H7 (cell line): ENCODE data around the gene MRTFA. TPM values are rescaled to one million over a fixed set of nuclear protein-coding genes. Genes with fewer than 3 reads are reported as not detected.

Experiments
- DNase-seq: peaks from one replicate; pipeline ENCODE4 v3.0.0; 2012
- H3K27me3 ChIP-seq: 2 replicates; pipeline ENCODE4 v1.6.0; 2011; ENCODE audit warnings: mild to moderate bottlenecking, low read length; ENCODE audit not compliant: control insufficient read depth, insufficient read depth
- H3K36me3 ChIP-seq: replicated peaks from 2 replicates; pipeline ENCODE4 v1.5.1; 2011; ENCODE audit warnings: low read length; ENCODE audit not compliant: control insufficient read depth, insufficient read depth
- H3K4me3 ChIP-seq: 2 replicates; pipeline ENCODE4 v1.5.1; 2011; ENCODE audit warnings: low read depth, mild to moderate bottlenecking, control low read depth, low read length, moderate library complexity; ENCODE audit not compliant: insufficient read depth
- total RNA-seq: library from RNA; depleted of rRNA; stranded (reverse); fragments of >200 nt; shearing (Covaris generic); gene quantifications from 2 replicates; pipeline ENCODE4 v1.2.3, GENCODE V29; 2014

MRTFA gene
- total RNA-seq, 1 experiment from 2014 or later = 26.2 TPM

- no peaks in the 10 kb centered on the region for H3K27me3 ChIP-seq
- DNase-seq = no peak
Observed at GRCh38 chr22:40469181-40469580, 167.3 kb downstream of the MRTFA start.

DNA sequence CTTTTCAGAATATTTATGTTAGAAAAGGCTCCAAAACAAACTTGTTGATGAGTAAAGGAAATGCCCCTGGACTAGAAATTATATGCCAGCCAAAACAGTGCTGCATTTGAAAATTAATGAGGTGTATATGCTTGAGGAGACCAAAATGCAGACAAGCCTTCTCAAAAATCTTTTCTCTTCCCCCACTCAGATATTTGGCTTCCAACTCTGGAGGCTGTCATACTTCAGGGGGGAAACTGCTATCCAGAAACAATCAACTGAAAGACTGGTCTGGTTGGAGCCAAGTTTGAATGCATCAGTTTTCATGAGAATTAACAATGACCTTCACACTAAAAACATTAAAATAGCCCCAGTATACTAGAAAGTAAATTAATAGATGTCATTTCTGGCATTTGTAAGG, 167.9 kb downstream of the MRTFA start:
- Histone ChIP-seq H3K27me3 (no peaks in the 10 kb centered on the region), H3K4me3 (no peak overlapping the region), H3K36me3 (no peaks in the 10 kb centered on the region)
- DNase-seq = no peak

More at GRCh38 chr22:40469181-40469580, 167.3 kb downstream of the MRTFA start:
- Histone ChIP-seq H3K4me3 (no peak overlapping the region), H3K36me3 (no peaks in the 10 kb centered on the region)

GRCh38 chr22:40466976-40467375, 169.5 kb downstream of the MRTFA start:
- no peaks in the 10 kb centered on the region for H3K27me3 ChIP-seq
- H3K4me3 ChIP-seq = no peak overlapping the region
- H3K36me3 ChIP-seq = no peaks in the 10 kb centered on the region
- DNase-seq = no peak

GRCh38 chr22:40463683-40464082, 172.8 kb downstream of the MRTFA start:
- Histone ChIP-seq H3K4me3 (no peak overlapping the region), H3K27me3 (no peaks in the 10 kb centered on the region), H3K36me3 (peaks cover 1% of the 10 kb centered on the region; the same call in 1 of the 2 replicates)
- DNase-seq = no peak

- Histone ChIP-seq H3K36me3 (peaks cover 1% of the 10 kb centered on the region; the same call in 1 of the 2 replicates), H3K27me3 (no peaks in the 10 kb centered on the region), H3K4me3 (no peak overlapping the region)
- no peak for DNase-seq
Observed at GRCh38 chr22:40463017-40463631, 173.4 kb downstream of the MRTFA start.

- Histone ChIP-seq H3K36me3 (peaks cover 1% of the 10 kb centered on the region; the same call in 1 of the 2 replicates), H3K4me3 (no peak overlapping the region)
Observed at GRCh38 chr22:40462195-40462984, 174.1 kb downstream of the MRTFA start.

GRCh38 chr22:40453671-40454070, 182.8 kb downstream of the MRTFA start:
- no peak for DNase-seq
- H3K36me3 ChIP-seq = no peaks in the 10 kb centered on the region
- no peak overlapping the region for H3K4me3 ChIP-seq
- H3K27me3 ChIP-seq = no peaks in the 10 kb centered on the region

More at GRCh38 chr22:40462195-40462984, 174.1 kb downstream of the MRTFA start:
- DNase-seq = no peak
- no peaks in the 10 kb centered on the region for H3K27me3 ChIP-seq

DNA sequence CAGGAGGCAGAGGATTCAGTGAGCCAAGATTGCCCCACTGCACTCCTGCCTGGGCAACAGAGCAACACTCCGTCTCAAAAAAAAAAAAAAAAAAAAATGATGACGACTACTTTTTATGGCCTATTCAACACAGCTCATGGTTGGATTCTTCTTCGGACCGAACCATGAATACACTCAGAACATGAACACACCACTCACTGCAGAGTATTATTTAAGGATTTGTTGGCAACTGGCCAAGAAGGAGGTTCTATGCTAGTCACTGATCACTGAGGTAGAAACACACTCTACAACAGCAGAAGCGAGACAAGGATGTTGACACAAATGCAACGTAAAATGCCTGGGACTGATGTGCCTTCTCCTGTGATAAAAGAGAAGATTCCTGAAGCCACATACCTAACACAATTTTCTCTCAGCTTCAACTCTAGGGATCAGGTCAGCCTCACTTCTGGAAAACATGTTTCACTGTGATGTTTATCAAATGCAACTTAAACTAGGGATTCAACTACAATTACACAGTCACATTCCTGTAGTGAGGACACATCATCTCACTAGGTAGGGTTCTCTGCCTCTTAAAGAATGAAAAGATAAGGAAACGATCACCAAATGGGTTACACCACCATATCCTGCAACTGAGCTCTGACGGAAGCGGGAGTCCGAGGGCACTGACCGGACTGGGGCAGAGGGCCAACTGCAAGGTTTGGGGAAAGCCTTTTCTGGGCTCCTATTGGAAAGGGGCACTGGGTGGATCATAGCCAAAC, 183.6 kb downstream of the MRTFA start:
- DNase-seq = no peak
- Histone ChIP-seq H3K4me3 (no peak overlapping the region), H3K27me3 (no peaks in the 10 kb centered on the region), H3K36me3 (no peaks in the 10 kb centered on the region)

DNA sequence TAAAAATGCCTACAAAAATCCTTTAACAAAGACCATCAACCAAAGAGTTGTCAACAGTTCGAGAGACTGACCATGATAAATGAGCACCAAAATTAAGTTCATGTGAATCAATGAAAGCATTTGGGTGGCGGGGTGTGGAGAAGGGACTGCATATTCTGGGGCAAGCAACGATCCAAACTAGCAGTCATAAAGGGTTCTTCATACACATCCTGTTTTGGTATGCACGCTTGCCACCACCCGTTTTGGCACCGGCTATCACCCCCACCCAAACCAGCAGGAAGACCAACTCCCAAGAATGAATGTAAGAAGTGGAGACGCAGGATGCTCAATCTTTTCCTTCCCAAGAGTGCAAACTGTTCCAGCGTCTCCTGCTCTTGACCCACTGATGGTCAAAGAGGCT, 185.3 kb downstream of the MRTFA start:
- H3K27me3 ChIP-seq = no peaks in the 10 kb centered on the region
- H3K36me3 ChIP-seq = no peaks in the 10 kb centered on the region
- no peak for DNase-seq
- H3K4me3 ChIP-seq = no peak overlapping the region

DNA sequence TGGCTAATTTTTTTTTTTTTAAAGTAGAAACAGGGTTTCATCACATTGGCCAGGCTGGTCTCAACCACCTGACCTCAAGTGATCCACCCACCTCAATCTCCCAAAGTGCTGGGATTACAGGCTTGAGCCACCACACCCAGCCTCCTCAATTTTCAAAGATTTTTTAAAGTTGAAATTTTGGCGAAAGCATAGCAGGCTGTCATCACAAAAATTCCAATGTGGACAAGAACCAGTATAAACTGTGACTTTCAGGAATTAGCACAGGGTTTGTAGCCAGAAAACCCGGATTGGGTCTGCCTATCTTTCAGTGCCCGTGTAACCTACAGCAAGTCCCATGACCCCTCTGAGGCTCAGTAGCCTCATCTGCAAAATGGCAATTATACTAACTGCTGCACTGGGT, 185.9 kb downstream of the MRTFA start:
- Histone ChIP-seq H3K4me3 (no peak overlapping the region), H3K27me3 (no peaks in the 10 kb centered on the region), H3K36me3 (no peaks in the 10 kb centered on the region)
- DNase-seq = no peak

- Histone ChIP-seq H3K27me3 (no peaks in the 10 kb centered on the region), H3K36me3 (no peaks in the 10 kb centered on the region), H3K4me3 (no peak overlapping the region)
- DNase-seq = no peak
Observed at GRCh38 chr22:40449676-40450035, 186.9 kb downstream of the MRTFA start.

DNA sequence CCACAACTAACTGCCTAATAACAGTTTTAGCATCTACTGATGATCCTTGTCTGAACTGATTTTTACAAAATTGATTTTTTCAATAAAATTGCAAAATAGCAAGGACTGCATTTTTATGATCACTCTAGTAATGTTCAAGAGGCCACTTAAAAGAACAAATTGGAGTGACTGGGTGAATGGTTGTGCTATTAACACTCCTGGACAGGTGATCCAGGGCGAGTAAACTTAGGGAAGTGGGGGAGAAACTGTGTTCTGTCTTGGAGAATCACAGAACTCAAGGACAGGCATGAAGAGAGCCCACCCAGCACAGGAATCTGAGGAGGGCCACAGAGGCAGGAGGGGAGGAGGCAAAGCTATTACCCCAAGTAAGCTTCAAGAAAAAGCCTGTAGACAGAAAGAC, 190.3 kb downstream of the MRTFA start:
- H3K4me3 ChIP-seq = no peak overlapping the region

GRCh38 chr22:40444178-40444831, 192.2 kb downstream of the MRTFA start:
- Histone ChIP-seq H3K36me3 (no peaks in the 10 kb centered on the region), H3K4me3 (no peak overlapping the region), H3K27me3 (no peaks in the 10 kb centered on the region)
- no peak for DNase-seq

More for the DNA sequence above, 190.3 kb downstream of the MRTFA start:
- Histone ChIP-seq H3K36me3 (no peaks in the 10 kb centered on the region), H3K27me3 (no peaks in the 10 kb centered on the region)
- no peak for DNase-seq

- Histone ChIP-seq H3K4me3 (no peak overlapping the region), H3K36me3 (no peaks in the 10 kb centered on the region)
- DNase-seq = no peak
Observed at GRCh38 chr22:40443732-40444131, 192.8 kb downstream of the MRTFA start.

More at GRCh38 chr22:40443732-40444131, 192.8 kb downstream of the MRTFA start:
- no peaks in the 10 kb centered on the region for H3K27me3 ChIP-seq
